HG02571 (cell line): ENCODE measurements around the gene PRODH2.
"Not testable (repeated sequence)": the region's sequence is repeated elsewhere in the genome, so short reads cannot be mapped to it uniquely, and the experiment has no call there.

Experiments
- ATAC-seq: cut with Tn5 transposase; IDR thresholded peaks from one replicate; pipeline ENCODE4 v1.9.1; 2021; ENCODE audit warnings: mild to moderate bottlenecking, moderate library complexity; ENCODE audit not compliant: unreplicated experiment

Gene PRODH2

GRCh38 chr19:35843676-35844481 is 31.2 kb upstream of the PRODH2 start:
- no peak for ATAC-seq

- ATAC-seq: no peak
These were observed 30.1 kb upstream of the PRODH2 start for GRCh38 chr19:35842666-35843272.

- no peak for ATAC-seq
These were observed 29.4 kb upstream of the PRODH2 start for GRCh38 chr19:35841961-35842595.

DNA sequence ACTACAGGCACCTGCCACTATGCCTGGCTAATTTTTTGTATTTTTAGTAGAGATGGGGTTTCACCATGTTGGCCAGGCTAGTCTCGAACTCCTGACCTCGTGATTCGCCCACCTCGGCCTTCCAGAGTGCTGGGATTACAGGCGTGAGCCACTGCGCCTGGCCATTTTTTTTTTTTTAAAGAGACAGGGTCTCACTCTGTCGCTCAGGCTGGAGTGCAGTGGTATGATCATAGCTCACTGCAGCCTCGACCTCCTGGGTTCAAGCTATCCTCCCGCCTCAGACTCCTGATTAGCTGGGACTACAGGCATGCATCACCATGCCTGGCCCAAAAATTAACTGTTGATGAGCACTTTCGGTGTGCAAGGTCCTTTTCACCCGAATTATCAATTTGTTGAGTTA is 23.5 kb upstream of the PRODH2 start:
- ATAC-seq: not testable (repeated sequence)

- ATAC-seq: no peak
These were observed 21.3 kb upstream of the PRODH2 start for GRCh38 chr19:35833972-35834371.

DNA sequence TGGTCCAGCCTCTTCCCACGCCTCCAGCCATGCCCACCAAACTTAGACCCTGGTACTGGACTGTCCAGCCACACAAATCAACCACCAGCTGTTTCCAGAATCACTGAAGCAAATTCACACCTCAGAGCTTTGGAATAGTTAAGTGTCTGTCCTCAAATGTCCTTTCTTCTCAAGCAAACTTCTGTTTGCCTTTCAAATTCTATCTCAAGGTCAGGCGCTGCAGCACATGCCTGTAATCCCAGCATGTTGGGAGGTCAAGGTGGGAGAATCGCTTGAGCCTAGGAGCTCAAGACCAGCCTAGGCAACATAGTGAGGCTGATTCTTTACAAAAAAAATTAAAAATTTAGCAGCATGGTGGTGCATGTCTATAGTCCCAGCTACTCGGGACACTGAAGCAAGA is 19.4 kb upstream of the PRODH2 start:
- ATAC-seq: no peak

DNA sequence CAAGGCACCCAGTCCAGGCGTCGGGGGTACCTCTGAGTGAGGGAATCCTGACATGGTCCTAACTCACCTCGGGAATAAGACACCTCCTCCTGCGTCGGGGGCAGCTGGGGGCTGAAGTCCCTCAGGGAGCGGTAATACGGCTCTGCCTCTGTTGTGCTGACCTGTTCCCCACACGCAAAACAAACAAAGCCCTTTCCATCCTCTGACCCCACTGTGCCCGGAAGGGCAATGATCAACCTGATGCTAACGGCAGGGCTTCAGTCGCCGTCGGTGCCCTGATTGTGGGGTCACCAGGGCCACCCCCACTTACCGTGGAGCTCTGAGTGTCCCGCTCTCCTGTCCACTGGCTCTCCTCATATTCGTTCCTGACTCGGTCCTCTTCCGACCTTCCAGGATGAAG is 18.3 kb upstream of the PRODH2 start:
- ATAC-seq: no peak

DNA sequence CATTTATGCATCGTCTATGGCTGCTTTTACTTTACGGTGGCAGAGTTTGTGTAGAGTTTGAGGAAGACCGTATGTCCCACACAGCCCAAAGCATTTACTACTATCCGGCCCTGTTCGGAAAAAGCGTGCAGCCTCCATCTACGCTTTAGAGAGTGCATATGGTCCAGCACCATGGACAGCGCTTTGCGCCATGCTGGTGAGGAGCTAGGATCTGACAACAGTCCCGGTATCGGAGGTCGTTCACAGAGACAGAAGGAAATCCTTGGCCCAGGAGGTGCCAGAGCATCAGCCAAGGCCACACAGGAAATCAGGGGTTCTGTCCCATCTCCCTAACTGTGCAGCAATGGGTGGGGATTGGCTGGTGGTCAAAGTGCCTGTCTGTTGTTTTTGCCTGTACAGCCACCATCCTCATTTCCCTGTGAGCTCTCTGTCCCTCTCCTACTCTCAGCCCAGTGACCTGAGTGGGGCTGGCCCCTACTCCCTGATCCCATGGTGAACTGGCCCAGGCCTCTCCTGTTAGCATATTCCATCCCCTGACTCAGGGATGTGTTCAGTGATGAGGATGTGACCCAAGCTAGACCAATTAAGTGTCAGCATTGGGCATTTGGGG is 16.2 kb upstream of the PRODH2 start:
- no peak for ATAC-seq

- ATAC-seq: no peak
These were observed 11.5 kb upstream of the PRODH2 start for GRCh38 chr19:35824150-35824549.

- ATAC-seq: no peak
These were observed 9.9 kb upstream of the PRODH2 start for GRCh38 chr19:35822579-35822978.

DNA sequence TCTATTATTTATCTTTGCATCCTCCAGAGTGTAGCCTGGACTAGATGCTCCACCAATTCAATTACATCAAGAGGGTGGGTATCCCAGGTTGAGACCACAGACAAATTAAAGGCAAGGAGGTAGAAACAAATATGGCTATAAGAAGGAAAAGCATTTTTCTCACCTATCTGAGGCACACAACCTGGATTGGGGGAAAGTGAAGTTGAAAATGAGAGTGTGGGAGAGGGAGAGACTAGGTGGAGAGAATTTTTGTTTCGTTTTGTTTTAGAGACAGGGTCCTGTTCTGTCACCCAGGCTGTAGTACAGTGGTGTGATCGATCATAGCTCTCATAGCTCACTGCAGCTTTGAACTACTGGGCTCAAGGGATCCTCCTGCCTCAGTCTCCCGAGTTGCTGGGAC is 5.8 kb upstream of the PRODH2 start:
- ATAC-seq: no peak

DNA sequence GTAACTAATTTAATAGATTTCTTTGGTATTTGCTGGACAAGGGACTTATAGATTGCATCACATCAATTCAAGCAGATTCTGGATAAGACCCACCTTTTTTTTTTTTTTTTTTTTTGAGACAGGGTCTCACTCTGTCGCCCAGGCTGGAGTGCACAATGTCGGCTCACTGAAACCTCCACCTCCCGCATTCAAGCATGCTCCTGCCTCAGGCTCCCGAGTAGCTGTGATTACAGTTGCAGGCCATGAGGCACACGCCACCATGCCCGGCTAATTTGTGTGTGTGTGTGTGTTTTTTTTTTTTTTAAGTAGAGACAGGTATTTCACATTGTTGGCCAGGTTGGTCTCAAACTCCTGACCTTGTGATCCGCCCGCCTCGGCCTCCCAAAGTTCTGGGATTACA is 4.2 kb upstream of the PRODH2 start:
- ATAC-seq: no peak

- no peak for ATAC-seq
These were observed 3.6 kb upstream of the PRODH2 start for GRCh38 chr19:35816262-35816661.

GRCh38 chr19:35813043-35813890 is 622 bp upstream of the PRODH2 start:
- ATAC-seq: no peak

DNA sequence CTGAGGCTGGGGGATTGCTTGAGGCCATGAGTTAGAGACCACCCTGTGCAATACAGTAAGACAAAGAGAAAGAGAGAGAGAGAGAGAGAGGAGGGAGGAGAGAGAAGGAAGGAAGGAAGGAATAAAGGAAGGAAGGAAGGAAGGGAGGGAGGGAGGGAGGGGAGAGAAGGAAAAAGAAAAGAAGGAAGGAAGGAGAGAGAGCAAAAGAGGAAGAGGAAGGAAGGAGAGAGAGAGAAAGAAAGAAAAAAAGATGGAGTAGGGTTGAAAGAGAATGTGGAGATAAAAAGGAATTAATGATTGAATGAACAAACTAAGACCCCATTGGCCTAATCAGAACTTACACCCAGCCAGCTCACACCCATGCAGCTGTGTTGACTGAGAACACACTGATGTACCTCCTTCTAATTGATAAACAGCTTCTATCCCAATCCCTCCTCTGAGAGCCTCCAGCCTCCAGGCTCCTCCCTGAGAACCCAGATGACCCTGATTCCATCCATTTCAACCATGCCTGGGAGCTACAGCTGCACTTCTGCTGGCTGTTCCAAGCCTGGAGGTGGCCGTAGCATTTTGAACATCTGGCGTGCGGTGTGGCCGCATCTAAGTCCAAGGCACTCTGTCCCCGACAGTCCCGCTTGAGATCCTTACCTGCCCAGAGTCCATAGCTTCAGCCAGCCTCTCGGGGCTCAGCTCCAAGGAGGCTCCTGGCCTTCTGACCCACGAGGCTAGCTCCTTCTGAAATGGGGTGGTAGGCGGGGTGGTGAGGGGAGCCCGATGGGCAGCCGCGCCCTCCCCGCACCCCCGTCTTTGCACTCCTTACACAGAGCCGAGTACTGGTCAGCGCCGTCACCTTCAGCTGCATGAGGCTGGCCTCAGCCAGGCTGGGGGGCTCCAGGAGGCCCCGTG is 1.1 kb downstream of the PRODH2 start:
- ATAC-seq: no peak

DNA sequence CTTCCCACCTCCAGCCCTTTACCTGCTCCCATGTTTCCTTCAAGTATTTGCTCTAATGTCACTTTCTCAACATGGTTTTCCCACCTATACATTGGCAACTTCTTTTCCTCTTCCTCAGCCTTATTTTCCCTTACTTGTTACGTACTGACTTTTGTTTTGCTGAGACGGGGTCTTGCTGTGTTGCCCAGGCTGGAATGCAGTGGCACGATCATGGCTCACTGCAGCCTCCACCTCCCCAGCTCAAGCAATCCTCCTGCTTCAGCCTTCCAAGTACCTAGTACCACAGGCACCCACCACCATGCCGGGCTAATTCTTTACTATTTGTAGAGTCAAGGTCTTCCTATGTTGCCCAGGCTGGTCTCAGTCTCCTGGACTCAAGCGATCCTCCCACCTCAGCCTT is 5.0 kb downstream of the PRODH2 start:
- no peak for ATAC-seq

DNA sequence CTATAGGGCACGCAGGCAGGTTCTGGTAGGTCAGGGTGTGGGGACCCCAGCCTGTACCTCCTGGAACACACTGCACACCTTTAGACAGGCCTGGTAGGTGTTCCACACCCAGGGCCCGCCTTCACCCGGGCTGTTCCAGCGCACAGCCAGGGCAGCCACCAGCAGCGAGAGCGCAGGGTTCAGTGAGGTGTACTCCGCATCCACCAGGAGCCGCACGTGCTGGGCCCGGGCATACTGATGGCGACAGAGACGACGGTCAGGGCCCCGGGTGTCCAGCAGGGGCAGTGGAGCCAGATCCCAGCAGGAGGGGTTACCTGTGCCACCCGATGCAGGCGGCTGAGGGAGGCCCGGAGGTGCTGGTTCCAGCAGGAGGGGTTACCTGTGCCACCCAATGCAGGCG is 6.0 kb downstream of the PRODH2 start:
- no peak for ATAC-seq

DNA sequence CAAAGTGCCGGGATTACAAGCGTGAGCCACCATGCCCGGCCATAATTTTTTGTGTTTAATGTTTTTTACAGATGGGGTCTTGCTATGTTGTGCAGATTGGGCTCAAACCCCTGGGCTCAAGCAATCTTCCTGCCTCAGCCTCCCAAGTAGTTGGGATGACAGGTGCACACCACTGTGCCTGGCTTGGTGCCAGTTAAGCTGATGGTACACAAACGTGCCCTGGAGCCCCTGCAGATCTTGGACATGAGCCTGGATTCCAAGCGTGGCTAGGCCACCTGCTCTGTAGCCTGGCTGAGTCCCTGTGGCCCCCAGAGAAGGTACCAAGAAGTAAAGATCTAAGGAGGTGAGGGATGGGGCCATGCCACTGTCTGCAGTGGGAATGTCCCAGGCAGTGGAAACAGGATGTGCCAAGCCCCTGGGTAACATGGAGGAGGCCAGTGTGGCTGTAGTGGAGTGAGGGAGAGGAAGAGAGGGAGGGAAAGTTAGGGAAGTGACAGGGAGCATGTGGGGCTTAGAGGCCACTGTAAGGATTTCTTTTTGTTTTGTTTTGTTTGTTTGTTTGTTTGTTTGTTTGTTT is 7.0 kb downstream of the PRODH2 start:
- ATAC-seq: no peak

DNA sequence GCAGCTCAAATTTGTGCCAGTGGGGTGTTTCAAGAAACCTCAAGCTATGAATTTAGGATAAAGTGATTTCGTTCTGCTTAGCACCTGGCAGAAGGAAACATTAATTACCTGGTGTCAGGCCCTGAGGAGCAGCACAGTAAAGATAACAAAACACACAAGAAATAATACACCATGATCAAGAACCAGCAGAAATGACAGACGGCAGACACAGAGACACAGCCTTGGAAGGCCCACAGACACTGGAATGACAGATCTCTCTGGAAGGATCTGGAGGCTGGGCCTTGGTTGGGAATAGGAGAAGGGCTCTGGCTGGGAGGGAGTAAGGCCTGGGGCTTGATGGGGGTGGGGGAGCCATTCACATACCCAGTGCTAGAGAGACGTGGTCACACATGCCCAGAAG is 10.8 kb downstream of the PRODH2 start:
- no peak for ATAC-seq

GRCh38 chr19:35797663-35798062 is 15.0 kb downstream of the PRODH2 start:
- ATAC-seq: no peak
